M059J (cell line): ENCODE results near the gene TPGS2. TPM values are rescaled to one million over a fixed set of nuclear protein-coding genes. Genes with fewer than 3 reads are reported as not detected.

ENCODE experiments used
- total RNA-seq: library from RNA; depleted of rRNA; stranded (reverse); fragments of >200 nt; shearing (Covaris generic); gene quantifications from 2 replicates; pipeline ENCODE4 v1.2.3, GENCODE V29; 2014; rRNA removed

Gene TPGS2
- total RNA-seq, 1 experiment from 2014 or later: 348 TPM

Other genes with a start within 250 kb of the TPGS2 start
- 4.3 and 7.4 TPM in 2 replicates for gene KIAA1328, start 125 bp upstream of the TPGS2 start, total RNA-seq